Measurements from ENCODE around the gene REPS1.

DNA sequence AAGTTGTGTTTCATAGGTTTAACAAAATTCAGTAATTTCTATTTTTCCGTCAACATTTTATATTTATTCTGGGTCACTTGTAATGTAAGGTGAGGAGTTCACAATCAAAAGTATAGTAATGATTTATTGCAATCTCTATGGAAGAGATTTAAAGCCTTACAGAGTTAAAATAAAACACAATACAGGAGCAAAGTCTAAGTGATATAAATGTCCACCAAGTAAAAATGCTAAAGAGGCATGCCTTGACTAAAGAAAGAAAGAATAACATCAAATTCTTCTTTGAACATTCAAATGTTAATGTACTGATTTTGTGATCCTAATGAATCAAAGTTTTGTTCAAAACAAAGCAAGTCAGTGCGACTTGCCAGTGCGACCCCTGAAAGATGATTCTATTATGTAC, 61.5 kb downstream of the REPS1 start:
- TF ChIP-seq ZNF331 (CRISPR knock-in tag; IDR thresholded peaks at IDR 0.05) (no peak), GZF1 (CRISPR knock-in tag; IDR thresholded peaks at IDR 0.05) (no peak), CHD2 (IDR thresholded peaks at IDR 0.05; ENCODE audit: low read depth, low read length) (no peak), CHD4 (IDR thresholded peaks at IDR 0.05; ENCODE audit: borderline replicate concordance, low read length) (no peak)
- TF ChIP-seq, protein P1, sequence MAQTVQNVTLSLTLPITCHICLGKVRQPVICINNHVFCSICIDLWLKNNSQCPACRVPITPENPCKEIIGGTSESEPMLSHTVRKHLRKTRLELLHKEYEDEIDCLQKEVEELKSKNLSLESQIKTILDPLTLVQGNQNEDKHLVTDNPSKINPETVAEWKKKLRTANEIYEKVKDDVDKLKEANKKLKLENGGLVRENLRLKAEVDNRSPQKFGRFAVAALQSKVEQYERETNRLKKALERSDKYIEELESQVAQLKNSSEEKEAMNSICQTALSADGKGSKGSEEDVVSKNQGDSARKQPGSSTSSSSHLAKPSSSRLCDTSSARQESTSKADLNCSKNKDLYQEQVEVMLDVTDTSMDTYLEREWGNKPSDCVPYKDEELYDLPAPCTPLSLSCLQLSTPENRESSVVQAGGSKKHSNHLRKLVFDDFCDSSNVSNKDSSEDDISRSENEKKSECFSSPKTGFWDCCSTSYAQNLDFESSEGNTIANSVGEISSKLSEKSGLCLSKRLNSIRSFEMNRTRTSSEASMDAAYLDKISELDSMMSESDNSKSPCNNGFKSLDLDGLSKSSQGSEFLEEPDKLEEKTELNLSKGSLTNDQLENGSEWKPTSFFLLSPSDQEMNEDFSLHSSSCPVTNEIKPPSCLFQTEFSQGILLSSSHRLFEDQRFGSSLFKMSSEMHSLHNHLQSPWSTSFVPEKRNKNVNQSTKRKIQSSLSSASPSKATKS (CRISPR knock-in tag; IDR thresholded peaks at IDR 0.05): no peak
- TF ChIP-seq, protein P2, sequence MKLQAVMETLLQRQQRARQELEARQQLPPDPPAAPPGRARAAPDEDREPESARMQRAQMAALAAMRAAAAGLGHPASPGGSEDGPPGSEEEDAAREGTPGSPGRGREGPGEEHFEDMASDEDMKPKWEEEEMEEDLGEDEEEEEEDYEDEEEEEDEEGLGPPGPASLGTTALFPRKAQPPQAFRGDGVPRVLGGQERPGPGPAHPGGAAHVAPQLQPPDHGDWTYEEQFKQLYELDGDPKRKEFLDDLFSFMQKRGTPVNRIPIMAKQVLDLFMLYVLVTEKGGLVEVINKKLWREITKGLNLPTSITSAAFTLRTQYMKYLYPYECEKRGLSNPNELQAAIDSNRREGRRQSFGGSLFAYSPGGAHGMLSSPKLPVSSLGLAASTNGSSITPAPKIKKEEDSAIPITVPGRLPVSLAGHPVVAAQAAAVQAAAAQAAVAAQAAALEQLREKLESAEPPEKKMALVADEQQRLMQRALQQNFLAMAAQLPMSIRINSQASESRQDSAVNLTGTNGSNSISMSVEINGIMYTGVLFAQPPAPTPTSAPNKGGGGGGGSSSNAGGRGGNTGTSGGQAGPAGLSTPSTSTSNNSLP (IDR thresholded peaks at IDR 0.05; ENCODE audit: low read depth, low read length): no peak
- TF ChIP-seq, protein P3, sequence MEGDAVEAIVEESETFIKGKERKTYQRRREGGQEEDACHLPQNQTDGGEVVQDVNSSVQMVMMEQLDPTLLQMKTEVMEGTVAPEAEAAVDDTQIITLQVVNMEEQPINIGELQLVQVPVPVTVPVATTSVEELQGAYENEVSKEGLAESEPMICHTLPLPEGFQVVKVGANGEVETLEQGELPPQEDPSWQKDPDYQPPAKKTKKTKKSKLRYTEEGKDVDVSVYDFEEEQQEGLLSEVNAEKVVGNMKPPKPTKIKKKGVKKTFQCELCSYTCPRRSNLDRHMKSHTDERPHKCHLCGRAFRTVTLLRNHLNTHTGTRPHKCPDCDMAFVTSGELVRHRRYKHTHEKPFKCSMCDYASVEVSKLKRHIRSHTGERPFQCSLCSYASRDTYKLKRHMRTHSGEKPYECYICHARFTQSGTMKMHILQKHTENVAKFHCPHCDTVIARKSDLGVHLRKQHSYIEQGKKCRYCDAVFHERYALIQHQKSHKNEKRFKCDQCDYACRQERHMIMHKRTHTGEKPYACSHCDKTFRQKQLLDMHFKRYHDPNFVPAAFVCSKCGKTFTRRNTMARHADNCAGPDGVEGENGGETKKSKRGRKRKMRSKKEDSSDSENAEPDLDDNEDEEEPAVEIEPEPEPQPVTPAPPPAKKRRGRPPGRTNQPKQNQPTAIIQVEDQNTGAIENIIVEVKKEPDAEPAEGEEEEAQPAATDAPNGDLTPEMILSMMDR (CRISPR knock-in tag; IDR thresholded peaks at IDR 0.05): no peak
